HCT116 (cell line): ENCODE results near the gene GTPBP1. TPM values are rescaled to one million over a fixed set of nuclear protein-coding genes. Genes with fewer than 3 reads are reported as not detected.

Experiments used
- CEBPB ChIP-seq: IDR thresholded peaks from 2 replicates; pipeline ENCODE4 v1.6.1; 2012; ENCODE audit warnings: low read depth
- EGR1 ChIP-seq: IDR thresholded peaks from 2 replicates; pipeline ENCODE4 v1.6.1; 2012; ENCODE audit warnings: low read depth
- ELF1 ChIP-seq: IDR thresholded peaks from 2 replicates; pipeline ENCODE4 v1.6.1; 2012; ENCODE audit warnings: low read depth, borderline replicate concordance
- EZH2 ChIP-seq: fragments of 200-600 bp; sonication (generic); IDR thresholded peaks from 2 replicates; pipeline ENCODE4 v1.6.1; 2017; ENCODE audit warnings: antibody characterized with exemption, mixed run types
- EZH2phosphoT487 ChIP-seq: fragments of 200-600 bp; IDR thresholded peaks from 2 replicates; pipeline ENCODE4 v1.6.1; 2018; ENCODE audit warnings: antibody characterized with exemption, borderline replicate concordance
- FOSL1 ChIP-seq: IDR thresholded peaks from 2 replicates; pipeline ENCODE4 v1.6.1; 2012; ENCODE audit warnings: low read depth
- POLR2A ChIP-seq: IDR thresholded peaks from 2 replicates; pipeline ENCODE4 v1.7.0; 2011; ENCODE audit warnings: borderline replicate concordance; ENCODE audit not compliant: insufficient read depth, insufficient read length; ENCODE audit errors: extremely low read depth
- RAD21 ChIP-seq: IDR thresholded peaks from 2 replicates; pipeline ENCODE4 v1.6.1; 2012; ENCODE audit warnings: low read depth, mild to moderate bottlenecking
- SIN3A ChIP-seq: IDR thresholded peaks from 2 replicates; pipeline ENCODE4 v1.6.1; 2012; ENCODE audit warnings: low read depth
- SP1 ChIP-seq: IDR thresholded peaks from 2 replicates; pipeline ENCODE4 v1.6.1; 2012; ENCODE audit warnings: low read depth
- SRF ChIP-seq: IDR thresholded peaks from 2 replicates; pipeline ENCODE4 v1.6.1; 2012; ENCODE audit warnings: low read depth
- YY1 ChIP-seq: IDR thresholded peaks from 2 replicates; pipeline ENCODE4 v1.6.1; 2011; ENCODE audit warnings: low read length, low read depth, moderate library complexity, mild to moderate bottlenecking; ENCODE audit not compliant: insufficient replicate concordance; ENCODE audit errors: extremely low read depth
- total RNA-seq: library from RNA; stranded (reverse); gene quantifications from one replicate; pipeline ENCODE4 v1.2.1, GENCODE V29; 2021; ENCODE audit not compliant: unreplicated experiment
- TF ChIP-seq, protein P1 (sequence below), 3 experiments: fragments of 200-600 bp in 1 of 3; sonication (generic) in 1 of 3; IDR thresholded peaks in 2 of 3; conservative IDR thresholded peaks in 1 of 3; 2 replicates each; pipeline ENCODE4 v1.5.1; 2012 to 2017; ENCODE audit warnings: low read depth in 2 of 3, low read length in 2 of 3, antibody characterized with exemption in 1 of 3, borderline replicate concordance in 1 of 3, control low read depth in 1 of 3, mild to moderate bottlenecking in 1 of 3, mixed read lengths in 1 of 3, mixed run types in 1 of 3, moderate library complexity in 1 of 3; ENCODE audit not compliant: insufficient read depth in 1 of 3
- TF ChIP-seq, protein P2 (sequence below): IDR thresholded peaks from 2 replicates; pipeline ENCODE4 v1.6.1; 2011; ENCODE audit warnings: mild to moderate bottlenecking, low read length, moderate library complexity; ENCODE audit not compliant: insufficient replicate concordance; ENCODE audit errors: extremely low read depth

The GTPBP1 gene
- total RNA-seq, 1 experiment from 2014 or later, result 48.2 TPM

DNA sequence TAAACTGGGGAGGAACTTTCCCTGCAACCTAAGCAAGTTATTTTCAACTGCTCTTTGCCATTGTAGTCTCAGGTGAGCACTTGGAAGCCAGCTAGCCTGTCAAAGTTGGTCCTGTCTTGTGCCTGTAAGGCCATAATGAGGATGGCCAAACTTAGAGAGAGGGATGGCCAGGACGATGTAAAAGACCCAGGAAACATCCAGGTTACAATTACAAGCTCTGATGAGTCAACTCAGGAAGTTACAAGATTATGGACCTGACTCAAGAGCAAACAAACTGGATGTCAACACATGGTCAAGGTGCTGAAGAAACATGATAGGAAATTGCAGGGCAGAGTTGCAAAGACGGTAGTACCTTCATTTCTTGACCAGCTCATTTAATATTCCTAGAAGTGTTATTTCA lies 1.6 kb downstream of the GTPBP1 start (continued):
- TF ChIP-seq, protein P1, sequence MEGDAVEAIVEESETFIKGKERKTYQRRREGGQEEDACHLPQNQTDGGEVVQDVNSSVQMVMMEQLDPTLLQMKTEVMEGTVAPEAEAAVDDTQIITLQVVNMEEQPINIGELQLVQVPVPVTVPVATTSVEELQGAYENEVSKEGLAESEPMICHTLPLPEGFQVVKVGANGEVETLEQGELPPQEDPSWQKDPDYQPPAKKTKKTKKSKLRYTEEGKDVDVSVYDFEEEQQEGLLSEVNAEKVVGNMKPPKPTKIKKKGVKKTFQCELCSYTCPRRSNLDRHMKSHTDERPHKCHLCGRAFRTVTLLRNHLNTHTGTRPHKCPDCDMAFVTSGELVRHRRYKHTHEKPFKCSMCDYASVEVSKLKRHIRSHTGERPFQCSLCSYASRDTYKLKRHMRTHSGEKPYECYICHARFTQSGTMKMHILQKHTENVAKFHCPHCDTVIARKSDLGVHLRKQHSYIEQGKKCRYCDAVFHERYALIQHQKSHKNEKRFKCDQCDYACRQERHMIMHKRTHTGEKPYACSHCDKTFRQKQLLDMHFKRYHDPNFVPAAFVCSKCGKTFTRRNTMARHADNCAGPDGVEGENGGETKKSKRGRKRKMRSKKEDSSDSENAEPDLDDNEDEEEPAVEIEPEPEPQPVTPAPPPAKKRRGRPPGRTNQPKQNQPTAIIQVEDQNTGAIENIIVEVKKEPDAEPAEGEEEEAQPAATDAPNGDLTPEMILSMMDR (IDR thresholded peaks at IDR 0.05 in 2 of 3, conservative IDR thresholded peaks at IDR 0.05 in 1 of 3; ENCODE audit: borderline replicate concordance in 1 of 3, insufficient read depth in 1 of 3, low read depth in 2 of 3, low read length in 2 of 3), result no peak
- TF ChIP-seq SIN3A (no peak), EGR1 (no peak), SP1 (peak; percentile 65), FOSL1 (peak; percentile 72), SRF (no peak), POLR2A (no peak), YY1 (no peak), RAD21 (no peak), EZH2 (no peak), EZH2phosphoT487 (no peak), ELF1 (no peak), CEBPB (no peak)
- TF ChIP-seq, protein P2, sequence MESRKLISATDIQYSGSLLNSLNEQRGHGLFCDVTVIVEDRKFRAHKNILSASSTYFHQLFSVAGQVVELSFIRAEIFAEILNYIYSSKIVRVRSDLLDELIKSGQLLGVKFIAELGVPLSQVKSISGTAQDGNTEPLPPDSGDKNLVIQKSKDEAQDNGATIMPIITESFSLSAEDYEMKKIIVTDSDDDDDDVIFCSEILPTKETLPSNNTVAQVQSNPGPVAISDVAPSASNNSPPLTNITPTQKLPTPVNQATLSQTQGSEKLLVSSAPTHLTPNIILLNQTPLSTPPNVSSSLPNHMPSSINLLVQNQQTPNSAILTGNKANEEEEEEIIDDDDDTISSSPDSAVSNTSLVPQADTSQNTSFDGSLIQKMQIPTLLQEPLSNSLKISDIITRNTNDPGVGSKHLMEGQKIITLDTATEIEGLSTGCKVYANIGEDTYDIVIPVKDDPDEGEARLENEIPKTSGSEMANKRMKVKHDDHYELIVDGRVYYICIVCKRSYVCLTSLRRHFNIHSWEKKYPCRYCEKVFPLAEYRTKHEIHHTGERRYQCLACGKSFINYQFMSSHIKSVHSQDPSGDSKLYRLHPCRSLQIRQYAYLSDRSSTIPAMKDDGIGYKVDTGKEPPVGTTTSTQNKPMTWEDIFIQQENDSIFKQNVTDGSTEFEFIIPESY, result no peak
